SK-N-SH treated with all-trans-retinoic acid at 6 μM for 48 hours (cell line): Measurements from ENCODE around the gene PRUNE2.
A peak's percentile ranks its signal among the peaks of the same experiment; 100 is the strongest.

ENCODE experiments used
- ATAC-seq: fragments of 200-7000 bp; cut with Tn5 transposase; 3 replicates; pipeline ENCODE4 v1.9.1; 2020; ENCODE audit warnings: mild to moderate bottlenecking, moderate library complexity
- BACH2 ChIP-seq: fragments of 250-450 bp; sonication (Bioruptor Pico); IDR thresholded peaks from 2 replicates; pipeline ENCODE4 v1.9.0; 2021; ENCODE audit warnings: mild to moderate bottlenecking, borderline replicate concordance
- CSDC2 ChIP-seq: fragments of 250-450 bp; sonication (Bioruptor Pico); IDR thresholded peaks from 2 replicates; pipeline ENCODE4 v1.5.0; 2020; ENCODE audit warnings: mild to moderate bottlenecking, moderate library complexity
- GLIS3 ChIP-seq: fragments of 250-450 bp; sonication (Bioruptor Pico); IDR thresholded peaks from 2 replicates; pipeline ENCODE4 v1.5.0; 2020; ENCODE audit warnings: mild to moderate bottlenecking, moderate library complexity
- ISL1 ChIP-seq: fragments of 250-450 bp; sonication (Bioruptor Pico); IDR thresholded peaks from 2 replicates; pipeline ENCODE4 v2.1.2; 2022; ENCODE audit warnings: mild to moderate bottlenecking, moderate library complexity
- OSR1 ChIP-seq: fragments of 250-450 bp; sonication (Bioruptor Pico); IDR thresholded peaks from 2 replicates; pipeline ENCODE4 v1.8.0; 2022; ENCODE audit warnings: moderate library complexity, mild to moderate bottlenecking, inconsistent platforms
- RARB ChIP-seq: fragments of 250-450 bp; sonication (Bioruptor Pico); IDR thresholded peaks from 2 replicates; pipeline ENCODE4 v1.8.0; 2021; ENCODE audit warnings: mild to moderate bottlenecking, moderate library complexity
- SNAI2 ChIP-seq: fragments of 250-450 bp; sonication (Bioruptor Pico); IDR thresholded peaks from 2 replicates; pipeline ENCODE4 v1.5.0; 2020; ENCODE audit warnings: mild to moderate bottlenecking, moderate library complexity
- TCF4 ChIP-seq: fragments of 250-450 bp; sonication (Bioruptor Pico); IDR thresholded peaks from 2 replicates; pipeline ENCODE4 v1.8.0; 2021; ENCODE audit warnings: mild to moderate bottlenecking, moderate library complexity, borderline replicate concordance
- ZC3H10 ChIP-seq: fragments of 250-450 bp; sonication (Bioruptor Pico); IDR thresholded peaks from 2 replicates; pipeline ENCODE4 v1.5.1; 2021; ENCODE audit warnings: mild to moderate bottlenecking, moderate library complexity
- ZFP3 ChIP-seq: fragments of 250-450 bp; sonication (Bioruptor Pico); IDR thresholded peaks from 2 replicates; pipeline ENCODE4 v1.5.0; 2020; ENCODE audit warnings: mild to moderate bottlenecking, moderate library complexity
- ZFP30 ChIP-seq: fragments of 450-650 bp; formaldehyde crosslinking; IDR thresholded peaks from 2 replicates; pipeline ENCODE4 v1.5.0; 2022; ENCODE audit warnings: mild to moderate bottlenecking, moderate library complexity
- ZNF565 ChIP-seq: fragments of 450-650 bp; formaldehyde crosslinking; conservative IDR thresholded peaks from 2 replicates; pipeline ENCODE4 v1.5.0; 2020; ENCODE audit warnings: low read depth, mild to moderate bottlenecking, moderate library complexity
- ZNF70 ChIP-seq: fragments of 450-650 bp; formaldehyde crosslinking; IDR thresholded peaks from 2 replicates; pipeline ENCODE4 v1.5.0; 2020; ENCODE audit warnings: mild to moderate bottlenecking, moderate library complexity
- ZNF8 ChIP-seq: fragments of 450-650 bp; formaldehyde crosslinking; IDR thresholded peaks from 2 replicates; pipeline ENCODE4 v1.5.0; 2020; ENCODE audit warnings: mild to moderate bottlenecking, moderate library complexity
- TF ChIP-seq, protein P1 (sequence below): fragments of 250-450 bp; sonication (Bioruptor Pico); IDR thresholded peaks from 2 replicates; pipeline ENCODE4 v1.8.0; 2020; ENCODE audit warnings: mild to moderate bottlenecking, moderate library complexity, borderline replicate concordance
- TF ChIP-seq, protein P2 (sequence below): fragments of 250-450 bp; sonication (Bioruptor Pico); IDR thresholded peaks from 2 replicates; pipeline ENCODE4 v1.5.1; 2021; ENCODE audit warnings: mild to moderate bottlenecking, moderate library complexity
- TF ChIP-seq, protein P3 (sequence below): fragments of 250-450 bp; sonication (Bioruptor Pico); IDR thresholded peaks from 2 replicates; pipeline ENCODE4 v1.5.1; 2020; ENCODE audit warnings: low read depth, mild to moderate bottlenecking, moderate library complexity
- TF ChIP-seq, protein P4 (sequence below): fragments of 250-450 bp; sonication (Bioruptor Pico); IDR thresholded peaks from 2 replicates; pipeline ENCODE4 v1.8.0; 2021; ENCODE audit warnings: low read depth, mild to moderate bottlenecking, moderate library complexity, borderline replicate concordance
- TF ChIP-seq, protein P5 (sequence below): fragments of 250-450 bp; sonication (Bioruptor Pico); IDR thresholded peaks from 2 replicates; pipeline ENCODE4 v1.5.0; 2020; ENCODE audit warnings: mild to moderate bottlenecking, moderate library complexity

The PRUNE2 gene

DNA sequence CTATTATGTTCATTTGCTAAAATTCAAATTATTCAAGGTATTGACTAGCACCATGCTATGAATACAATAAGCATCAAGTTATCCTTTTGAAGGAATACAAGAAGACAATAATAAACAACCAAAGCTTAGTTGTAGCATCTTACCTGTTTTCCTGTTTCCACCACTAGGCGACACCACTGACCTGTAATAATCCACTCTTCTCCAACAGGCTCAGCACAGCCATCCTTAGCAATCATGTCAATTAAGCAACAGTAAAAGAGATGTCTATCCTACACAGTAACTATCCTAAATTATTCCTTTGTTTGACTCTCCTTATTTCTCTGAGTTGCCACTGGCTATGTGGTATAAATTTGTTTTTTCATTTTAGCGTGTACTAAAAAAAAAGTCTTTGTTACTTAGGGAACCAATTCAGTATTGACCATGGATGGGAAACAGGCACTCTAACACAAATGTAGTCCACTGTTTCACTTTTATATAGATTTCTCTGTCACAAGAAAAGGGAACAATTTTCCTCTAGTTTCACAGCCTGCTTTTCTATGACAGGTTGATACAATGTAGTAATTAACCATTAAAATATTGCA is 95.4 kb downstream of the PRUNE2 start:
- ATAC-seq: peak; percentile 96
- TF ChIP-seq SNAI2 (CRISPR knock-in tag) (no peak), GLIS3 (no peak), ZNF565 (CRISPR knock-in tag) (no peak), CSDC2 (CRISPR knock-in tag) (no peak), ZC3H10 (CRISPR knock-in tag) (no peak), ZNF8 (no peak), ISL1 (no peak), TCF4 (CRISPR knock-in tag) (no peak), OSR1 (CRISPR knock-in tag) (no peak), ZFP3 (CRISPR knock-in tag) (no peak)
- TF ChIP-seq, protein P1, sequence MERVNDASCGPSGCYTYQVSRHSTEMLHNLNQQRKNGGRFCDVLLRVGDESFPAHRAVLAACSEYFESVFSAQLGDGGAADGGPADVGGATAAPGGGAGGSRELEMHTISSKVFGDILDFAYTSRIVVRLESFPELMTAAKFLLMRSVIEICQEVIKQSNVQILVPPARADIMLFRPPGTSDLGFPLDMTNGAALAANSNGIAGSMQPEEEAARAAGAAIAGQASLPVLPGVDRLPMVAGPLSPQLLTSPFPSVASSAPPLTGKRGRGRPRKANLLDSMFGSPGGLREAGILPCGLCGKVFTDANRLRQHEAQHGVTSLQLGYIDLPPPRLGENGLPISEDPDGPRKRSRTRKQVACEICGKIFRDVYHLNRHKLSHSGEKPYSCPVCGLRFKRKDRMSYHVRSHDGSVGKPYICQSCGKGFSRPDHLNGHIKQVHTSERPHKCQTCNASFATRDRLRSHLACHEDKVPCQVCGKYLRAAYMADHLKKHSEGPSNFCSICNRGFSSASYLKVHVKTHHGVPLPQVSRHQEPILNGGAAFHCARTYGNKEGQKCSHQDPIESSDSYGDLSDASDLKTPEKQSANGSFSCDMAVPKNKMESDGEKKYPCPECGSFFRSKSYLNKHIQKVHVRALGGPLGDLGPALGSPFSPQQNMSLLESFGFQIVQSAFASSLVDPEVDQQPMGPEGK (CRISPR knock-in tag): no peak

DNA sequence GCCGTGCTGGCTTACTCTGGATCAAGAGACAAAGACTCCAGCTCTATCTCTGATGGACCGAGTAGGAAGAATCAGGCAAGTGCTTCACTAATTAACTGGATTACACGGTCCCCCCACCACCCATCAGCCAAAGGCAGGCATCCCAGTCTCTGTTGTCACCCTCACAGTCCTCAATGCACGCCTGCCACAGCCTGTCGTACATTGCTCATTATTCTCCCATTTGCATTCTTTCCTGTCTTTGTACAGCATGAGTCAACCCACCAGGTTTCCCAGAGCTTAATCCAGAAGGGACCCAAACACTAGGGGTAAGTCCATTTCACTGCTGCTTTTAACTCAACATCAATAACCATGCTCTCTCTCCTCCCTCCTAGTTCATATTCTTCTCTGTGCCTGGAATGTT is 97.3 kb downstream of the PRUNE2 start:
- TF ChIP-seq TCF4 (CRISPR knock-in tag): no peak
- TF ChIP-seq ZNF70 (CRISPR knock-in tag): no peak
- no peak for TF ChIP-seq ISL1
- TF ChIP-seq ZNF565 (CRISPR knock-in tag): no peak
- TF ChIP-seq ZC3H10 (CRISPR knock-in tag): no peak
- TF ChIP-seq, protein P2, sequence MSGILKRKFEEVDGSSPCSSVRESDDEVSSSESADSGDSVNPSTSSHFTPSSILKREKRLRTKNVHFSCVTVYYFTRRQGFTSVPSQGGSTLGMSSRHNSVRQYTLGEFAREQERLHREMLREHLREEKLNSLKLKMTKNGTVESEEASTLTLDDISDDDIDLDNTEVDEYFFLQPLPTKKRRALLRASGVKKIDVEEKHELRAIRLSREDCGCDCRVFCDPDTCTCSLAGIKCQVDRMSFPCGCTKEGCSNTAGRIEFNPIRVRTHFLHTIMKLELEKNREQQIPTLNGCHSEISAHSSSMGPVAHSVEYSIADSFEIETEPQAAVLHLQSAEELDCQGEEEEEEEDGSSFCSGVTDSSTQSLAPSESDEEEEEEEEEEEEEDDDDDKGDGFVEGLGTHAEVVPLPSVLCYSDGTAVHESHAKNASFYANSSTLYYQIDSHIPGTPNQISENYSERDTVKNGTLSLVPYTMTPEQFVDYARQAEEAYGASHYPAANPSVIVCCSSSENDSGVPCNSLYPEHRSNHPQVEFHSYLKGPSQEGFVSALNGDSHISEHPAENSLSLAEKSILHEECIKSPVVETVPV: no peak
- TF ChIP-seq, protein P3, sequence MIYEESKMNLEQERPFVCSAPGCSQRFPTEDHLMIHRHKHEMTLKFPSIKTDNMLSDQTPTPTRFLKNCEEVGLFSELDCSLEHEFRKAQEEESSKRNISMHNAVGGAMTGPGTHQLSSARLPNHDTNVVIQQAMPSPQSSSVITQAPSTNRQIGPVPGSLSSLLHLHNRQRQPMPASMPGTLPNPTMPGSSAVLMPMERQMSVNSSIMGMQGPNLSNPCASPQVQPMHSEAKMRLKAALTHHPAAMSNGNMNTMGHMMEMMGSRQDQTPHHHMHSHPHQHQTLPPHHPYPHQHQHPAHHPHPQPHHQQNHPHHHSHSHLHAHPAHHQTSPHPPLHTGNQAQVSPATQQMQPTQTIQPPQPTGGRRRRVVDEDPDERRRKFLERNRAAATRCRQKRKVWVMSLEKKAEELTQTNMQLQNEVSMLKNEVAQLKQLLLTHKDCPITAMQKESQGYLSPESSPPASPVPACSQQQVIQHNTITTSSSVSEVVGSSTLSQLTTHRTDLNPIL (CRISPR knock-in tag): no peak
- TF ChIP-seq, protein P1 (CRISPR knock-in tag): no peak
- TF ChIP-seq, protein P4, sequence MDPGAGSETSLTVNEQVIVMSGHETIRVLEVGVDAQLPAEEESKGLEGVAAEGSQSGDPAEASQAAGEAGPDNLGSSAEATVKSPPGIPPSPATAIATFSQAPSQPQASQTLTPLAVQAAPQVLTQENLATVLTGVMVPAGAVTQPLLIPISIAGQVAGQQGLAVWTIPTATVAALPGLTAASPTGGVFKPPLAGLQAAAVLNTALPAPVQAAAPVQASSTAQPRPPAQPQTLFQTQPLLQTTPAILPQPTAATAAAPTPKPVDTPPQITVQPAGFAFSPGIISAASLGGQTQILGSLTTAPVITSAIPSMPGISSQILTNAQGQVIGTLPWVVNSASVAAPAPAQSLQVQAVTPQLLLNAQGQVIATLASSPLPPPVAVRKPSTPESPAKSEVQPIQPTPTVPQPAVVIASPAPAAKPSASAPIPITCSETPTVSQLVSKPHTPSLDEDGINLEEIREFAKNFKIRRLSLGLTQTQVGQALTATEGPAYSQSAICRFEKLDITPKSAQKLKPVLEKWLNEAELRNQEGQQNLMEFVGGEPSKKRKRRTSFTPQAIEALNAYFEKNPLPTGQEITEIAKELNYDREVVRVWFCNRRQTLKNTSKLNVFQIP (CRISPR knock-in tag): no peak
- no peak for TF ChIP-seq ZNF8
- TF ChIP-seq, protein P5, sequence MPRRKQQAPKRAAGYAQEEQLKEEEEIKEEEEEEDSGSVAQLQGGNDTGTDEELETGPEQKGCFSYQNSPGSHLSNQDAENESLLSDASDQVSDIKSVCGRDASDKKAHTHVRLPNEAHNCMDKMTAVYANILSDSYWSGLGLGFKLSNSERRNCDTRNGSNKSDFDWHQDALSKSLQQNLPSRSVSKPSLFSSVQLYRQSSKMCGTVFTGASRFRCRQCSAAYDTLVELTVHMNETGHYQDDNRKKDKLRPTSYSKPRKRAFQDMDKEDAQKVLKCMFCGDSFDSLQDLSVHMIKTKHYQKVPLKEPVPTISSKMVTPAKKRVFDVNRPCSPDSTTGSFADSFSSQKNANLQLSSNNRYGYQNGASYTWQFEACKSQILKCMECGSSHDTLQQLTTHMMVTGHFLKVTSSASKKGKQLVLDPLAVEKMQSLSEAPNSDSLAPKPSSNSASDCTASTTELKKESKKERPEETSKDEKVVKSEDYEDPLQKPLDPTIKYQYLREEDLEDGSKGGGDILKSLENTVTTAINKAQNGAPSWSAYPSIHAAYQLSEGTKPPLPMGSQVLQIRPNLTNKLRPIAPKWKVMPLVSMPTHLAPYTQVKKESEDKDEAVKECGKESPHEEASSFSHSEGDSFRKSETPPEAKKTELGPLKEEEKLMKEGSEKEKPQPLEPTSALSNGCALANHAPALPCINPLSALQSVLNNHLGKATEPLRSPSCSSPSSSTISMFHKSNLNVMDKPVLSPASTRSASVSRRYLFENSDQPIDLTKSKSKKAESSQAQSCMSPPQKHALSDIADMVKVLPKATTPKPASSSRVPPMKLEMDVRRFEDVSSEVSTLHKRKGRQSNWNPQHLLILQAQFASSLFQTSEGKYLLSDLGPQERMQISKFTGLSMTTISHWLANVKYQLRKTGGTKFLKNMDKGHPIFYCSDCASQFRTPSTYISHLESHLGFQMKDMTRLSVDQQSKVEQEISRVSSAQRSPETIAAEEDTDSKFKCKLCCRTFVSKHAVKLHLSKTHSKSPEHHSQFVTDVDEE (CRISPR knock-in tag): no peak
- no peak for TF ChIP-seq ZFP3 (CRISPR knock-in tag)
- no peak for TF ChIP-seq CSDC2 (CRISPR knock-in tag)
- no peak for TF ChIP-seq RARB (CRISPR knock-in tag)
- no peak for TF ChIP-seq OSR1 (CRISPR knock-in tag)
- TF ChIP-seq BACH2 (CRISPR knock-in tag): no peak
- no peak for ATAC-seq

DNA sequence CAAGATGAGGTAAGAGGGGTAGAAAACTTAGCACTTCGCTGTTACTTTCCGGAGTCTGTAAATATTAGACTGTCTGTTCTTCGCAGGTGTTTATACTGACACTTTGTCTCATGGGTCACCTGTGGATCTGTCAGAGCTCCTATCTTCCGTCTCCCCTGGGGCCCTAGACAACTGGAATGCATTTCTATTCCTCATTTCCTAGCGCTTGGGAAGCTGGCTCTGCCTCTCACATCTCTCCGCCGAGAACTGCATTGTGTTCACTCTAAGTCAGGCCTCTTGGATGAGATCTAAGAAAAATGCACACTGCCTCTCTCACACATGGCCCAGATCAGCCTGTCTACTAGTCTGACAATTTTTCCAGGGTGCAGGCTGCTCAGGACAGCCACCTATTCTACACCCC is 102.2 kb downstream of the PRUNE2 start:
- no peak for ATAC-seq
- TF ChIP-seq SNAI2 (CRISPR knock-in tag) (no peak), RARB (CRISPR knock-in tag) (no peak), ZFP30 (CRISPR knock-in tag) (no peak), BACH2 (CRISPR knock-in tag) (no peak), ZFP3 (CRISPR knock-in tag) (no peak), ZC3H10 (CRISPR knock-in tag) (no peak), ZNF565 (CRISPR knock-in tag) (no peak), ZNF70 (CRISPR knock-in tag) (no peak), ISL1 (no peak), CSDC2 (CRISPR knock-in tag) (no peak)
- TF ChIP-seq, protein P3 (CRISPR knock-in tag): no peak
- TF ChIP-seq, protein P2: no peak
- TF ChIP-seq, protein P4 (CRISPR knock-in tag): no peak
